ENCODE results near the gene IER5. TPM values are rescaled to one million over a fixed set of nuclear protein-coding genes. Genes with fewer than 3 reads are reported as not detected.

IER5 gene
- total and polyA plus RNA-seq, 9 of the 15 experiments (the other 6 are each of a cell fraction or from before 2014, with no cell fraction given): 2.4 to 32.1 (median 12.0) TPM

GRCh38 chr1:181120924-181121323, 32.4 kb downstream of the IER5 start:
- Histone ChIP-seq H3K27ac (ENCODE audit: extremely low read depth, low read depth, low read length) (no peak overlapping the region), H4K20me1 (replicated peaks; ENCODE audit: control insufficient read depth, insufficient read depth, low read length) (no peaks in the 10 kb centered on the region), H3K79me2 (ENCODE audit: control insufficient read depth, insufficient read depth, low read length) (no peaks in the 10 kb centered on the region), H3K27me3 (ENCODE audit: control insufficient read depth in 2 of 2, insufficient read depth in 2 of 2, low read length in 2 of 2) (no peaks in the 10 kb centered on the region), H3K9me3 (replicated peaks; ENCODE audit: control insufficient read depth, insufficient read depth, low read depth, low read length) (no peaks in the 10 kb centered on the region; the same call in 1 of the 2 replicates), H3K4me1 (replicated peaks in 1 of 2; ENCODE audit: control insufficient read depth in 2 of 2, insufficient read depth in 2 of 2, low read length in 2 of 2) (peaks cover 4 to 9% of the 10 kb centered on the region in 2 experiments; a peak in 2 of 5 replicates), H3K9me1 (ENCODE audit: control insufficient read depth, insufficient read depth, low read length) (no peaks in the 10 kb centered on the region), H3K4me2 (ENCODE audit: insufficient read depth, low read length) (no peak overlapping the region), H2AFZ (ENCODE audit: low read depth, low read length) (no peak overlapping the region), H3K4me3 (no peak overlapping the region), H3K9ac (ENCODE audit: insufficient read depth in 1 of 2, low read depth in 2 of 2, low read length in 2 of 2) (no peak overlapping the region; a peak in 1 of 4 replicates), H3K36me3 (ENCODE audit: control insufficient read depth, insufficient read depth, low read length) (no peaks in the 10 kb centered on the region)
- FAIRE-seq (peak; percentile 40), ATAC-seq (no peak; the same call in 1 of the 3 replicates), DNase-seq (ENCODE audit: extremely low read depth in 1 of 4, low spot score in 3 of 4) (no peak)
- no TSS peak for BruUV-seq (replicated peaks)
- 6% methylated on average over 2 of the region's 2 CpGs for WGBS (ENCODE audit: insufficient coverage, low coverage, missing lambda C conversion rate)
- ChIA-PET CTCF (ENCODE audit: low intra/inter-chr PET ratio) (no interaction called here), POLR2A (no interaction called here)
- in situ Hi-C loops (cut with MboI): no loop called here
- intact Hi-C loops (cut with micrococcal nuclease): no loop called here
- TF ChIP-seq, protein P1, sequence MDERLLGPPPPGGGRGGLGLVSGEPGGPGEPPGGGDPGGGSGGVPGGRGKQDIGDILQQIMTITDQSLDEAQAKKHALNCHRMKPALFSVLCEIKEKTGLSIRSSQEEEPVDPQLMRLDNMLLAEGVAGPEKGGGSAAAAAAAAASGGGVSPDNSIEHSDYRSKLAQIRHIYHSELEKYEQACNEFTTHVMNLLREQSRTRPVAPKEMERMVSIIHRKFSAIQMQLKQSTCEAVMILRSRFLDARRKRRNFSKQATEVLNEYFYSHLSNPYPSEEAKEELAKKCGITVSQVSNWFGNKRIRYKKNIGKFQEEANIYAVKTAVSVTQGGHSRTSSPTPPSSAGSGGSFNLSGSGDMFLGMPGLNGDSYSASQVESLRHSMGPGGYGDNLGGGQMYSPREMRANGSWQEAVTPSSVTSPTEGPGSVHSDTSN (CRISPR knock-in tag; IDR thresholded peaks at IDR 0.05; ENCODE audit: low read depth): no peak
- TF ChIP-seq, protein P1 (tag; conservative IDR thresholded peaks at IDR 0.05; ENCODE audit: low read depth): no peak
- TF ChIP-seq NR0B1 (IDR thresholded peaks at IDR 0.05; ENCODE audit: partially characterized antibody) (no peak), MBD2 (IDR thresholded peaks at IDR 0.05; ENCODE audit: borderline replicate concordance, low read depth) (no peak), RFX5 (IDR thresholded peaks at IDR 0.05; ENCODE audit: low read depth, low read length) (no peak), TOE1 (IDR thresholded peaks at IDR 0.05; ENCODE audit: borderline replicate concordance) (no peak), TOE1 (CRISPR knock-in tag; IDR thresholded peaks at IDR 0.05; ENCODE audit: borderline replicate concordance, low read depth) (no peak), ARHGAP35 (IDR thresholded peaks at IDR 0.05; ENCODE audit: partially characterized antibody) (no peak), CBX8 (IDR thresholded peaks at IDR 0.05; ENCODE audit: borderline replicate concordance, extremely low read depth, low read depth, low read length, poor library complexity, severe bottlenecking) (no peak), ZZZ3 (IDR thresholded peaks at IDR 0.05) (no peak), E4F1 (CRISPR knock-in tag; IDR thresholded peaks at IDR 0.05; ENCODE audit: borderline replicate concordance) (no peak), MAFG (tag; conservative IDR thresholded peaks at IDR 0.05) (no peak), ZFX (CRISPR knock-in tag; IDR thresholded peaks at IDR 0.05) (no peak), KAT8 (IDR thresholded peaks at IDR 0.05; ENCODE audit: low read depth) (no peak)
- TF ChIP-seq, protein P2, sequence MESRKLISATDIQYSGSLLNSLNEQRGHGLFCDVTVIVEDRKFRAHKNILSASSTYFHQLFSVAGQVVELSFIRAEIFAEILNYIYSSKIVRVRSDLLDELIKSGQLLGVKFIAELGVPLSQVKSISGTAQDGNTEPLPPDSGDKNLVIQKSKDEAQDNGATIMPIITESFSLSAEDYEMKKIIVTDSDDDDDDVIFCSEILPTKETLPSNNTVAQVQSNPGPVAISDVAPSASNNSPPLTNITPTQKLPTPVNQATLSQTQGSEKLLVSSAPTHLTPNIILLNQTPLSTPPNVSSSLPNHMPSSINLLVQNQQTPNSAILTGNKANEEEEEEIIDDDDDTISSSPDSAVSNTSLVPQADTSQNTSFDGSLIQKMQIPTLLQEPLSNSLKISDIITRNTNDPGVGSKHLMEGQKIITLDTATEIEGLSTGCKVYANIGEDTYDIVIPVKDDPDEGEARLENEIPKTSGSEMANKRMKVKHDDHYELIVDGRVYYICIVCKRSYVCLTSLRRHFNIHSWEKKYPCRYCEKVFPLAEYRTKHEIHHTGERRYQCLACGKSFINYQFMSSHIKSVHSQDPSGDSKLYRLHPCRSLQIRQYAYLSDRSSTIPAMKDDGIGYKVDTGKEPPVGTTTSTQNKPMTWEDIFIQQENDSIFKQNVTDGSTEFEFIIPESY (CRISPR knock-in tag; IDR thresholded peaks at IDR 0.05): no peak
